Pons (tissue), 1 donor: Measurements from ENCODE around the gene KMT5B.
A peak's percentile ranks its signal among the peaks of the same experiment; 100 is the strongest.

Experiments used
- DNase-seq: peaks from one replicate; pipeline ENCODE4 v3.0.0-alpha.2; 2016; ENCODE audit warnings: low spot score

Gene KMT5B

DNA sequence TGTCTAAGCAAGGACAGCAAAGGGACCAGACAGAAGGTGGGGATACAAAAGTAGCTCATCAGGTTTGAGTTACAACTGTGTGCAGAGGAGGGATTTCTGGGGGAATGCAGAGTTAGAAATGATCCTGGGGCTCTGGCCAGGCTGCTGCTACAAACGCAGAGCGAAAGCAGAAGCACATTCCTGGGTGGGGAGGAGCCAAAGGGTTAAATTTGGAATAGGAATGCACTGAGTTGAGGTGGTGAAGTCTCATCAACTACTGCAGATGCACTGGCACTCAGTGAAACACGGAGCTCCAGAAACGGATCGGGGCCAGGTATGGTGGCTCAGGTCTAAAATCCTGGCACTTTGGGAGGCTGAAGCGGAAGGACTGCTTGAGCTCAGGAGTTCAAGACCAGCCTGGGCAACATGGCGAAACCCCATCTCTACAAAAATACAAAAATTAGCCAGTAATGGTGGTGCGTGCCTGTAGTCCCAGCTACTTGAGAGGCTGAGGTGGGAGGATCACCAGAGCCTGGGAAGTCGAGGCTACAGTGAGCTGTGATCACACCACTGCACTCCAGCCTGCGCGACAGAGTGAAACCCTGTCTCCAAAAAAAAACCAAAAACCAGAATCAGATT lies 95.1 kb downstream of the KMT5B start:
- DNase-seq: no peak

DNA sequence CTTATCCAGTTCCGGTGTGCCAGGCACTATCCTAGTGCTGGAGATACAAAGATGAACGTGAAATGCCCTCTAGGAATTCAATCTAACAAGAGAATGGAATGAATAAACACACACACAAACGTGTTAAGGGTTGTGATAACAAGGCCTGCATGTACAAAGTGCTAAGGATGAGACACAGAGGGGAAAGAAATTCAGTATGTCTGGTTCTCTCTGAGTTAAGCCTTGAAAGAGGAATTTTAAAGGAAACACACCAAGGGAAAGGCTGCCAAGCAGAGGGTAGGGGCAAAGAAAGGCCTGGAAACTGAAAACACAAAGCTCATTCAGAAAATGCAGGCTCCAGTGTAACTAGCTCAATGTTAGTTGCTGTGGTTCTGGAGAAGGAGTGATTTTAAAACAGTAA lies 96.1 kb downstream of the KMT5B start:
- peak; percentile 80 for DNase-seq

DNA sequence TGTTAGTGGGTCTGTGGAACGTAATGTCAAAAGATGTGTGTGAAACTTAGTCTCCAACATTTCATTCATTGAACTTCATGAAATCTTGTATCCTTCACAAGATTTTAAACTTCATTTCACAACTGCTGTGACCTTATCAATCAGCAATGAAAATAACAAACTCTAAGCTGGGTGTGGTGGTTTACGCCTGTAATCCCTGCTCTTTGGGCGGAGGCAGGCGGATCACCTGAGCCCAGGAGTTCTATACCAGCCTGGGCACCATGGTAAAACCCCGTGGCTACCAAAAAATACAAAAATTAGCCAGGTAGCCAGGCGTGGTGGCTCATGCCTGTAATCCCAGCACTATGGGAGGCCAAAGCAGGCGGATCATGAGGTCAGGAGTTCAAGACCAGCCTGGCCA lies 97.0 kb downstream of the KMT5B start:
- no peak for DNase-seq

DNA sequence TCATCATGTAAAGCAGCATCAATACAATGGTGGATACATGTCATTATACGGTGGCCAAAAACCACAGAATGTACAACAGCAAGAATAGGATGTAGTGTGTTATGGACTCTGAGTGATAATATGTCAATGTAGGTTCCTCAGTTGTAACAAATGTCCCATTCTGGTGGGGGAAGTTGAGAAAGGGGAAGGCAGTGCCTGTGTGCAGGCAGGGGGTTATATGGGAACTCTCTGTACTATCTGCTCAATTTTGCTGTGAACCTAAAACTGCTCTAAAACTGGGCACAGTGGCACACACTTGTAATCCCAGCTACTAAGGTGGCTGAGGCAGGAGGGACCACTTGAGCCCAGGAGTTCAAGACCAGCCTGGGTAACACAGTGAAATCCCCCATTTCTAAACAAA lies 97.8 kb downstream of the KMT5B start:
- DNase-seq: peak; percentile 51

DNA sequence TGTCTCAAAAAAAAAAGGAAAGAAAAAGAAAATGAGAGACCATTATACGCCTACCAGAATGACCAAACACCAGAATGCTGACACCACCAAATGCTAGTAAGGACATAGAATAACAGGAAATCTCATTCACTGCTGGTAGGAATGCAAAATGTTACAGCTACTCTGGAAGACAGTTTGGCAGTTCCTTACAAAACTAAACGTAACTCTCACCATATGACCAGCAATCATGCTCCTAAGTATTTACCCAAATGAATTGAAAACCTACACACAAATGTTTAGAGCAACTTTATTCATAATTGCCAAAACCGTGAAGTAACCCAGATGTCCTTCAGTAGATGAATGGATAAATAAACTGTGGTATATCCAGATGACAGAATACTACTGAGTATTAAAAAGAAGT lies 99.1 kb downstream of the KMT5B start:
- peak; percentile 44 for DNase-seq

DNA sequence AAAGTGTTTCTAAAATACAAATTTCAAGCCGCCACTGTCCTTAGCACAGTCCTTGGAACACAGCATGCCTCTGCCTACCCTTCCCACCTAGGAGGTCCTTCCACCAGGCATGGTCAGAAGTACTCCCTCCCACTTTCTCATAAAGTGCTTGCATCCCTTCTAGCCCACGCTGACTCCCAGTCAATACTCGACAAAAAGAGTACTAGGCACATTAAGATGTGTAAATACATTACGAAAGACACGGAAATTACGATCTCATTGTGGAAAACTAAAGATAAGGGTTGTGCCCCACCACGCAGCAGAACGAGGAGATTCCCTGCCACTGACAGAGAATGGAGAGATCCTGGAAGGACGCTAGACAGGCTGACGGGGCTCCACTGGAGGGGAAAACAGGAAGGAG lies 105.4 kb downstream of the KMT5B start:
- DNase-seq: no peak

DNA sequence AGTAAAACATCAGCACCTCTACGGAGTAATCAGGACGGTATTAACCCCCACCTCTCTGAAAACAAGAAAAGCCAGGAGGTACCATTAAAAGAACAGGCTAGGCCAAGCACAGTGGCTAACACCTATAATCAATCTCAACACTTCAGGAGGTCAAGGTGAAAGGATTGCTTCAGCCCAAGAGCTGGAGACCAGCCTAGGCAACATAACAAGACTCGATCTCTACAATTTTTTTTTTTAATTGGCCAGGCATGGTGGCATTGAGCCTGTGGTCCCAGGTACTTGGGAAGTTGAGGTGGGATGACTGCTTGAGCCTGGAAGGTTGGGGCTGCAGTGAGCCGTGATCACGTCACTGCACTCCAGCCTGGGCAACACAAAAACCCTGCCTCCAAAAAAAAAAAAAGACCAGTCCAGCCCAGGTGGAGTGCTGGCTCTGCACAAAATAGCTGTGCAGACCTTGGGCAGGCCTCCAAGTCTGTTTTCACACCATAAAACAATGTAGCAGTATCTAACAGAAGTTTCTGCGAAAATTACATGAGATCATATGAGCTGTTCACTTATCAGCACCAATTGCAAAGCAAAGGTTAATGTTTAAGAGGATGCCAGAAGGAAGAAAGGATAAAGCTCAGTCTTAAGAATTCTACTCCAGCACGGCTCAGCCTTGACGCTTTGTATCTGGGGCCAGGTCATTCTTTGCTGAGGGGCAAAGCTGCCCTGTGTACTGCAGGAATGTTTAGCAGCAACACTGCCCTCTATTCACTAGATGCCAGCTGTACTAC lies 106.7 kb downstream of the KMT5B start:
- DNase-seq: peak; percentile 53
